PC-9 (cell line): Measurements from ENCODE around the gene SRGAP1. TPM values are rescaled to one million over a fixed set of nuclear protein-coding genes. Genes with fewer than 3 reads are reported as not detected.

Source experiments
- BruUV-seq: library from RNA; stranded (reverse); fragments of 400-500 nt; replicated peaks from 2 replicates; lab custom pipeline; 2021; lab: Mats Ljungman, UMichigan
- CTCF ChIA-PET: fragments of 300-600 bp; sonication (Branson Sonifier 250); formaldehyde crosslinking; loops from one replicate; lab custom pipeline; 2022; ENCODE audit warnings: antibody characterized with exemption; lab: Charles Lee
- POLR2A ChIA-PET: fragments of 300-600 bp; sonication (Branson Sonifier 250); formaldehyde crosslinking; loops from one replicate; lab custom pipeline; 2022; ENCODE audit warnings: antibody characterized with exemption; ENCODE audit not compliant: unreplicated experiment; lab: Charles Lee
- DNase-seq, 2 experiments: peaks; one replicate each; pipeline versions ENCODE4 v3.0.0 to v3.0.0-alpha.2; 2015 to 2022; ENCODE audit warnings: mixed read lengths in 1 of 2
- H2AFZ ChIP-seq: fragments of 200-600 bp; sonication (generic); 2 replicates; pipeline ENCODE4 v1.8.1; 2017; ENCODE audit warnings: antibody characterized with exemption
- H3F3A ChIP-seq: fragments of 200-600 bp; sonication (generic); 2 replicates; pipeline ENCODE4 v1.8.1; 2017; ENCODE audit warnings: antibody characterized with exemption, mild to moderate bottlenecking, low read depth; ENCODE audit not compliant: insufficient read depth
- H3K27ac ChIP-seq: fragments of 200-600 bp; sonication (generic); 2 replicates; pipeline ENCODE4 v1.6.1; 2016; ENCODE audit warnings: mixed run types
- H3K27me3 ChIP-seq: fragments of 200-600 bp; sonication (generic); 2 replicates; pipeline ENCODE4 v1.6.1; 2016; ENCODE audit warnings: low read depth, mixed run types; ENCODE audit not compliant: insufficient read depth
- H3K36me3 ChIP-seq: fragments of 200-600 bp; sonication (generic); 2 replicates; pipeline ENCODE4 v1.6.1; 2016; ENCODE audit warnings: low read depth, mixed run types
- H3K4me1 ChIP-seq: fragments of 200-600 bp; sonication (generic); replicated peaks from 2 replicates; pipeline ENCODE4 v1.6.1; 2016; ENCODE audit warnings: mixed run types; ENCODE audit not compliant: insufficient read depth
- H3K4me2 ChIP-seq: fragments of 200-600 bp; sonication (generic); 2 replicates; pipeline ENCODE4 v1.6.1; 2017; ENCODE audit warnings: mixed run types
- H3K4me3 ChIP-seq: fragments of 200-600 bp; sonication (generic); 2 replicates; pipeline ENCODE4 v1.6.1; 2016; ENCODE audit warnings: mixed run types
- H3K79me2 ChIP-seq: fragments of 200-600 bp; sonication (generic); 2 replicates; pipeline ENCODE4 v1.6.1; 2017; ENCODE audit warnings: low read depth, mixed run types
- H3K9me2 ChIP-seq: fragments of 200-600 bp; sonication (generic); 2 replicates; pipeline ENCODE4 v1.8.1; 2017; ENCODE audit warnings: mild to moderate bottlenecking; ENCODE audit not compliant: insufficient read depth
- H3K9me3 ChIP-seq: fragments of 200-600 bp; sonication (generic); 2 replicates; pipeline ENCODE4 v1.8.1; 2016; ENCODE audit warnings: low read depth; ENCODE audit not compliant: insufficient read depth
- H4K20me1 ChIP-seq: fragments of 200-600 bp; sonication (generic); 2 replicates; pipeline ENCODE4 v1.8.1; 2017; ENCODE audit not compliant: insufficient read depth
- EZH2 ChIP-seq: fragments of 200-600 bp; sonication (generic); IDR thresholded peaks from 2 replicates; pipeline ENCODE4 v1.8.0; 2017; ENCODE audit warnings: antibody characterized with exemption, low read depth
- intact Hi-C: fragments of 100-400 bp; cut with micrococcal nuclease; formaldehyde crosslinking; loops from one replicate; pipeline ENCODE4 v1.10.0; 2022; ENCODE audit not compliant: unreplicated experiment
- total RNA-seq: library from RNA; stranded (reverse); gene quantifications from 2 replicates; pipeline ENCODE4 v1.2.3, GENCODE V29; 2021
- TF ChIP-seq, protein P1 (sequence below): fragments of 200-600 bp; sonication (generic); conservative IDR thresholded peaks from 2 replicates; pipeline ENCODE4 v1.6.1; 2017; ENCODE audit warnings: mixed run types, antibody characterized with exemption, mild to moderate bottlenecking, moderate library complexity

The SRGAP1 gene
- total RNA-seq, 1 experiment from 2014 or later, result 24.5 TPM

GRCh38 chr12:64181430-64182291, 337.2 kb downstream of the SRGAP1 start:
- POLR2A ChIA-PET, result interaction anchor here (0.6 kb wide), 1 partner anchor 203 kb away, joined by 8 read pairs; no protein-coding TSS in a partner anchor
- peak overlapping the region; percentile 57 for H3K4me2 ChIP-seq

DNA sequence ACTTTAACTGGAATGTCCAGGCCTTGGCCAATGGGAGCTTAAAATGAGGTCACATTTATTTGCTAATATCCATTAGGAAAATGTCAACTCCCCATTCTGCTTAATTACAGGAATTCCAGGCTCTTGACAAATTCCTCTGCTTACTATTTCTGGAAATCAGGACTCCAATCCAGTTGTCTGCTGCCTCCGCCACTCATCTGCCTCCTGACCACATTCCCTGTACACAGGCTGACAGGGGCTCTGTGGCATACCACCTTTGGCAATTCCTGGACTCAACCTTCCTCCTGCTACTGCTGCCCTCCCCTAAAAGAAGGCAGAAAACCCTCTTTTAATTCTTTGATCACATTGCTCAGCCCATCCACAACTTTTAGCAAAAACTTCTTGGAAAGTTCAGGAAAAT, 339.7 kb downstream of the SRGAP1 start:
- Histone ChIP-seq H3K27me3 (no peaks in the 10 kb centered on the region), H3F3A (peaks cover 59% of the 10 kb centered on the region), H3K4me3 (no peak overlapping the region), H3K36me3 (no peaks in the 10 kb centered on the region), H3K9me3 (peaks cover 9% of the 10 kb centered on the region; the same call in 1 of the 2 replicates), H3K4me1 (peaks cover 66% of the 10 kb centered on the region), H2AFZ (no peak overlapping the region), H3K4me2 (no peak overlapping the region), H3K9me2 (no peaks in the 10 kb centered on the region; the same call in 1 of the 2 replicates), H3K79me2 (no peaks in the 10 kb centered on the region), H4K20me1 (no peaks in the 10 kb centered on the region), H3K27ac (no peak overlapping the region)
- TF ChIP-seq EZH2, result no peak
- TF ChIP-seq, protein P1, sequence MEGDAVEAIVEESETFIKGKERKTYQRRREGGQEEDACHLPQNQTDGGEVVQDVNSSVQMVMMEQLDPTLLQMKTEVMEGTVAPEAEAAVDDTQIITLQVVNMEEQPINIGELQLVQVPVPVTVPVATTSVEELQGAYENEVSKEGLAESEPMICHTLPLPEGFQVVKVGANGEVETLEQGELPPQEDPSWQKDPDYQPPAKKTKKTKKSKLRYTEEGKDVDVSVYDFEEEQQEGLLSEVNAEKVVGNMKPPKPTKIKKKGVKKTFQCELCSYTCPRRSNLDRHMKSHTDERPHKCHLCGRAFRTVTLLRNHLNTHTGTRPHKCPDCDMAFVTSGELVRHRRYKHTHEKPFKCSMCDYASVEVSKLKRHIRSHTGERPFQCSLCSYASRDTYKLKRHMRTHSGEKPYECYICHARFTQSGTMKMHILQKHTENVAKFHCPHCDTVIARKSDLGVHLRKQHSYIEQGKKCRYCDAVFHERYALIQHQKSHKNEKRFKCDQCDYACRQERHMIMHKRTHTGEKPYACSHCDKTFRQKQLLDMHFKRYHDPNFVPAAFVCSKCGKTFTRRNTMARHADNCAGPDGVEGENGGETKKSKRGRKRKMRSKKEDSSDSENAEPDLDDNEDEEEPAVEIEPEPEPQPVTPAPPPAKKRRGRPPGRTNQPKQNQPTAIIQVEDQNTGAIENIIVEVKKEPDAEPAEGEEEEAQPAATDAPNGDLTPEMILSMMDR, result no peak
- POLR2A ChIA-PET, result no interaction called here
- no peak for DNase-seq
- BruUV-seq, result no TSS peak
- CTCF ChIA-PET, result no interaction called here
- intact Hi-C loops, result loop anchor here (5.0 to 10.0 kb wide), 2 partner anchors 97 to 269 kb away; no protein-coding TSS in a partner anchor

More at GRCh38 chr12:64181430-64182291, 337.2 kb downstream of the SRGAP1 start:
- Histone ChIP-seq H3K36me3 (no peaks in the 10 kb centered on the region), H3K4me1 (peaks cover 50% of the 10 kb centered on the region), H3K4me3 (peak overlapping the region; percentile 3; the same call in 1 of the 2 replicates), H4K20me1 (no peaks in the 10 kb centered on the region), H3K27me3 (no peaks in the 10 kb centered on the region), H3K79me2 (no peaks in the 10 kb centered on the region), H3K9me3 (peaks cover 9% of the 10 kb centered on the region; the same call in 1 of the 2 replicates), H3K27ac (peak overlapping the region; percentile 79), H2AFZ (no peak overlapping the region), H3K9me2 (no peaks in the 10 kb centered on the region), H3F3A (peaks cover 40% of the 10 kb centered on the region)
- TF ChIP-seq, protein P1, result peak; percentile 51; the same call in 1 of the 2 replicates
- TF ChIP-seq EZH2, result no peak
- DNase-seq, result peak; percentile 58 to 96
- BruUV-seq, result no TSS peak
- intact Hi-C loops, result loop anchor here (1.0 to 10.0 kb wide), 4 partner anchors 39 to 337 kb away; partner anchors contain the start of gene SRGAP1
- CTCF ChIA-PET, result interaction anchor here (0.7 to 1.4 kb wide), 3 partner anchors 11 to 341 kb away, joined by 3 to 8 read pairs (median 3); partner anchors contain the start of gene SRGAP1

GRCh38 chr12:64186789-64187188, 342.3 kb downstream of the SRGAP1 start:
- intact Hi-C loops, result loop anchor here (10.0 kb wide), 1 partner anchor 272 kb away; no protein-coding TSS in a partner anchor
- H3K27ac ChIP-seq, result peak overlapping the region; percentile 80
- H4K20me1 ChIP-seq, result no peaks in the 10 kb centered on the region
- H3K4me3 ChIP-seq, result no peak overlapping the region
- TF ChIP-seq, protein P1, result no peak
- no peak for TF ChIP-seq EZH2
- H3K9me3 ChIP-seq, result peaks cover 9% of the 10 kb centered on the region; the same call in 1 of the 2 replicates
- no peaks in the 10 kb centered on the region for H3K79me2 ChIP-seq
- BruUV-seq, result no TSS peak
- no peak overlapping the region for H2AFZ ChIP-seq
- ChIA-PET POLR2A (no interaction called here), CTCF (no interaction called here)
- no peaks in the 10 kb centered on the region; the same call in 1 of the 2 replicates for H3K9me2 ChIP-seq
- peaks cover 47% of the 10 kb centered on the region for H3K4me1 ChIP-seq
- peak overlapping the region; percentile 73 for H3K4me2 ChIP-seq
- no peaks in the 10 kb centered on the region for H3K27me3 ChIP-seq
- peaks cover 39% of the 10 kb centered on the region for H3F3A ChIP-seq
- H3K36me3 ChIP-seq, result no peaks in the 10 kb centered on the region
- peak in 1 of 2 experiments; percentile 7 for DNase-seq
